ENCODE data around the gene CLCC1.

DNA sequence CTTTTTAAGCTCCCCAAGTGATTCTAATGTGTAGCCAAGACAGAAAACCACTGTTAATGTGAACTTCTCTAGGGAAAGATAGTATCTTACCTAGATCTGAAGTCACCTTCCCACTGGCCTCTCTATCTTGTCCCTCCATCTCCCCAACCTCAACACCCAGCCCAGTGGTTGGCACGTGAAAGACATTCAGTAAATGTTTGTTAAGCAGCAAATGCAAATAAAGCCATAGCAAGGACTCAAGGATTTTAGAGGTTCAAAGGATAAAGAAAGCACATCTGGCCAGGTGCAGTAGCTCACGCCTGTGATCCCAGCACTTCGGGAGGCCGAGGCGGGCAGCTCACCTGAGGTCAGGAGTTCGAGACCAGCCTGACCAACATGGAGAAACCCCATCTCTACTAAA is 9.8 kb downstream of the CLCC1 start:
- TF ChIP-seq, protein P1, sequence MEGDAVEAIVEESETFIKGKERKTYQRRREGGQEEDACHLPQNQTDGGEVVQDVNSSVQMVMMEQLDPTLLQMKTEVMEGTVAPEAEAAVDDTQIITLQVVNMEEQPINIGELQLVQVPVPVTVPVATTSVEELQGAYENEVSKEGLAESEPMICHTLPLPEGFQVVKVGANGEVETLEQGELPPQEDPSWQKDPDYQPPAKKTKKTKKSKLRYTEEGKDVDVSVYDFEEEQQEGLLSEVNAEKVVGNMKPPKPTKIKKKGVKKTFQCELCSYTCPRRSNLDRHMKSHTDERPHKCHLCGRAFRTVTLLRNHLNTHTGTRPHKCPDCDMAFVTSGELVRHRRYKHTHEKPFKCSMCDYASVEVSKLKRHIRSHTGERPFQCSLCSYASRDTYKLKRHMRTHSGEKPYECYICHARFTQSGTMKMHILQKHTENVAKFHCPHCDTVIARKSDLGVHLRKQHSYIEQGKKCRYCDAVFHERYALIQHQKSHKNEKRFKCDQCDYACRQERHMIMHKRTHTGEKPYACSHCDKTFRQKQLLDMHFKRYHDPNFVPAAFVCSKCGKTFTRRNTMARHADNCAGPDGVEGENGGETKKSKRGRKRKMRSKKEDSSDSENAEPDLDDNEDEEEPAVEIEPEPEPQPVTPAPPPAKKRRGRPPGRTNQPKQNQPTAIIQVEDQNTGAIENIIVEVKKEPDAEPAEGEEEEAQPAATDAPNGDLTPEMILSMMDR (conservative IDR thresholded peaks at IDR 0.05; ENCODE audit: low read depth, low read length) = no peak
- TF ChIP-seq EZH2 (IDR thresholded peaks at IDR 0.05; ENCODE audit: borderline replicate concordance, low read depth, low read length, poor library complexity, severe bottlenecking) = no peak

Measured in A673 (cell line).